ENCODE data around the gene TPRG1L.
A peak's percentile ranks its signal among the peaks of the same experiment; 100 is the strongest.
"Not testable (repeated sequence)": the region's sequence is repeated elsewhere in the genome, so short reads cannot be mapped to it uniquely, and the experiment has no call there.

TPRG1L gene

GRCh38 chr1:3609769-3610526, 14.9 kb upstream of the TPRG1L start:
- no peak for DNase-seq

- no peak for DNase-seq
Measured at GRCh38 chr1:3610527-3611169, 14.2 kb upstream of the TPRG1L start.

- peak; percentile 70 to 71 for DNase-seq
Measured at GRCh38 chr1:3611170-3612019, 13.4 kb upstream of the TPRG1L start, which contains the start of gene MEGF6. Gene MEGF6, minus strand, starts transcription at chr1:3611508. Its CDS starts 240 bp downstream, at chr1:3611268.

- DNase-seq: no peak
Measured at GRCh38 chr1:3612123-3612522, 12.7 kb upstream of the TPRG1L start.

- no peak for DNase-seq
Measured at GRCh38 chr1:3614755-3615742, 9.8 kb upstream of the TPRG1L start.

- no peak for DNase-seq
Measured at GRCh38 chr1:3616861-3617260, 8.0 kb upstream of the TPRG1L start.

- no peak for DNase-seq
Measured at GRCh38 chr1:3617806-3618345, 6.9 kb upstream of the TPRG1L start.

- DNase-seq: no peak
Measured at GRCh38 chr1:3618531-3618880, 6.3 kb upstream of the TPRG1L start.

- DNase-seq: peak; percentile 75 to 80
Measured at GRCh38 chr1:3618881-3619671, 5.7 kb upstream of the TPRG1L start.

- DNase-seq: no peak
Measured at GRCh38 chr1:3620708-3621107, 4.1 kb upstream of the TPRG1L start.

GRCh38 chr1:3621151-3621671, 3.6 kb upstream of the TPRG1L start:
- DNase-seq: peak; percentile 23 to 34

GRCh38 chr1:3622102-3622501, 2.7 kb upstream of the TPRG1L start:
- DNase-seq: not testable (repeated sequence)

GRCh38 chr1:3623441-3624199, 1.2 kb upstream of the TPRG1L start:
- no peak for DNase-seq

- DNase-seq: peak in 1 of 2 experiments; percentile 19
Measured at GRCh38 chr1:3625151-3625907, 514 bp downstream of the TPRG1L start.

GRCh38 chr1:3626025-3626424, 1.2 kb downstream of the TPRG1L start:
- DNase-seq: no peak

GRCh38 chr1:3627515-3628253, 2.9 kb downstream of the TPRG1L start:
- DNase-seq: no peak

- DNase-seq: no peak
Measured at GRCh38 chr1:3628445-3628844, 3.6 kb downstream of the TPRG1L start.

- DNase-seq: no peak
Measured at GRCh38 chr1:3629561-3630160, 4.8 kb downstream of the TPRG1L start.
